Keratinocyte (primary cell): ENCODE results near the gene ZNF23.

Experiments
- EZH2 ChIP-seq: IDR thresholded peaks from one replicate; pipeline ENCODE4 v1.6.1; 2012; ENCODE audit warnings: inconsistent platforms, mild to moderate bottlenecking, low read length, moderate library complexity
- TF ChIP-seq, protein P1 (sequence below), 3 experiments: IDR thresholded peaks in 1 of 3; conservative IDR thresholded peaks in 1 of 3; optimal IDR thresholded peaks in 1 of 3; 2 replicates in 2 of 3; 3 replicates in 1 of 3; pipeline versions ENCODE3 to v1.5.1; 2011; ENCODE audit warnings: low read length in 3 of 3, mild to moderate bottlenecking in 3 of 3, moderate library complexity in 2 of 3, control low read depth in 1 of 3, inconsistent platforms in 1 of 3; ENCODE audit not compliant: insufficient read depth in 2 of 3; ENCODE audit errors: extremely low read depth in 1 of 3

GRCh38 chr16:71441348-71442050 is 20.5 kb downstream of the ZNF23 start:
- TF ChIP-seq, protein P1, sequence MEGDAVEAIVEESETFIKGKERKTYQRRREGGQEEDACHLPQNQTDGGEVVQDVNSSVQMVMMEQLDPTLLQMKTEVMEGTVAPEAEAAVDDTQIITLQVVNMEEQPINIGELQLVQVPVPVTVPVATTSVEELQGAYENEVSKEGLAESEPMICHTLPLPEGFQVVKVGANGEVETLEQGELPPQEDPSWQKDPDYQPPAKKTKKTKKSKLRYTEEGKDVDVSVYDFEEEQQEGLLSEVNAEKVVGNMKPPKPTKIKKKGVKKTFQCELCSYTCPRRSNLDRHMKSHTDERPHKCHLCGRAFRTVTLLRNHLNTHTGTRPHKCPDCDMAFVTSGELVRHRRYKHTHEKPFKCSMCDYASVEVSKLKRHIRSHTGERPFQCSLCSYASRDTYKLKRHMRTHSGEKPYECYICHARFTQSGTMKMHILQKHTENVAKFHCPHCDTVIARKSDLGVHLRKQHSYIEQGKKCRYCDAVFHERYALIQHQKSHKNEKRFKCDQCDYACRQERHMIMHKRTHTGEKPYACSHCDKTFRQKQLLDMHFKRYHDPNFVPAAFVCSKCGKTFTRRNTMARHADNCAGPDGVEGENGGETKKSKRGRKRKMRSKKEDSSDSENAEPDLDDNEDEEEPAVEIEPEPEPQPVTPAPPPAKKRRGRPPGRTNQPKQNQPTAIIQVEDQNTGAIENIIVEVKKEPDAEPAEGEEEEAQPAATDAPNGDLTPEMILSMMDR (optimal IDR thresholded peaks at IDR 0.05 in 1 of 3, IDR thresholded peaks at IDR 0.05 in 1 of 3, conservative IDR thresholded peaks at IDR 0.05 in 1 of 3; ENCODE audit: extremely low read depth in 1 of 3, insufficient read depth in 2 of 3, low read length in 3 of 3), result peak in 2 of 3 experiments; percentile 36 to 47
- TF ChIP-seq EZH2, result no peak
